SK-N-SH treated with all-trans-retinoic acid at 6 μM for 48 hours (cell line): ENCODE data around the gene ADGRF4.

Experiments
- ARNTL ChIP-seq: fragments of 450-650 bp; formaldehyde crosslinking; IDR thresholded peaks from 2 replicates; pipeline ENCODE4 v1.5.0; 2020; ENCODE audit warnings: low read depth, mild to moderate bottlenecking, moderate library complexity, borderline replicate concordance
- CREB5 ChIP-seq: fragments of 250-450 bp; sonication (Bioruptor Pico); IDR thresholded peaks from 2 replicates; pipeline ENCODE4 v1.5.1; 2020; ENCODE audit warnings: low read depth, mild to moderate bottlenecking, moderate library complexity
- CSDC2 ChIP-seq: fragments of 250-450 bp; sonication (Bioruptor Pico); IDR thresholded peaks from 2 replicates; pipeline ENCODE4 v1.5.0; 2020; ENCODE audit warnings: mild to moderate bottlenecking, moderate library complexity
- GLIS3 ChIP-seq: fragments of 250-450 bp; sonication (Bioruptor Pico); IDR thresholded peaks from 2 replicates; pipeline ENCODE4 v1.5.0; 2020; ENCODE audit warnings: mild to moderate bottlenecking, moderate library complexity
- ISL1 ChIP-seq: fragments of 250-450 bp; sonication (Bioruptor Pico); IDR thresholded peaks from 2 replicates; pipeline ENCODE4 v2.1.2; 2022; ENCODE audit warnings: mild to moderate bottlenecking, moderate library complexity
- ZFP3 ChIP-seq: fragments of 250-450 bp; sonication (Bioruptor Pico); IDR thresholded peaks from 2 replicates; pipeline ENCODE4 v1.5.0; 2020; ENCODE audit warnings: mild to moderate bottlenecking, moderate library complexity
- ZNF565 ChIP-seq: fragments of 450-650 bp; formaldehyde crosslinking; conservative IDR thresholded peaks from 2 replicates; pipeline ENCODE4 v1.5.0; 2020; ENCODE audit warnings: low read depth, mild to moderate bottlenecking, moderate library complexity
- ZNF70 ChIP-seq: fragments of 450-650 bp; formaldehyde crosslinking; IDR thresholded peaks from 2 replicates; pipeline ENCODE4 v1.5.0; 2020; ENCODE audit warnings: mild to moderate bottlenecking, moderate library complexity
- TF ChIP-seq, protein P1 (sequence below): fragments of 250-450 bp; sonication (Bioruptor Pico); IDR thresholded peaks from 2 replicates; pipeline ENCODE4 v1.8.0; 2020; ENCODE audit warnings: mild to moderate bottlenecking, moderate library complexity, borderline replicate concordance
- TF ChIP-seq, protein P2 (sequence below): fragments of 250-450 bp; sonication (Bioruptor Pico); IDR thresholded peaks from 2 replicates; pipeline ENCODE4 v1.8.0; 2021; ENCODE audit warnings: low read depth, mild to moderate bottlenecking, moderate library complexity, borderline replicate concordance

DNA sequence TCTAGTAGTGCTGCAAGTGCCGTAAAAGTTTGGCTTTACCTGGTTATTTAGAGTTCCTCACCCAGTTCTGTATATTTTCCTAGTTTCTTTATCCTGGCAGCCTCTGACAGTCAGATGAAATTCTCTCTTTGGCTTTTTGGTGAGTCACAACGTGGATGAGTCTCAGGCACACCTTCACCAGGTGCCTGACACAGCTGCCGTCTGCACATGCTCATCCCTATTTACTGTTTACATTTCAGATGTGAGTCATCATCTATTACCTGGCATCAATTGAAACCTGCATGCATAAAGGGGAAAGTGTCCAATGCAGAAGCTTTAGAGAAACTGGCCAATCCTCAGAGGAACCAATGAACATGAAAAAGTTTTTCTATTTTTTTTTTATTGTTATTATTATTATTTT is 33.3 kb upstream of the ADGRF4 start:
- TF ChIP-seq ARNTL (CRISPR knock-in tag) = no peak
- TF ChIP-seq ZFP3 (CRISPR knock-in tag) = no peak
- TF ChIP-seq ZNF70 (CRISPR knock-in tag) = no peak
- no peak for TF ChIP-seq ISL1 (CRISPR knock-in tag)
- no peak for TF ChIP-seq CSDC2
- TF ChIP-seq, protein P1, sequence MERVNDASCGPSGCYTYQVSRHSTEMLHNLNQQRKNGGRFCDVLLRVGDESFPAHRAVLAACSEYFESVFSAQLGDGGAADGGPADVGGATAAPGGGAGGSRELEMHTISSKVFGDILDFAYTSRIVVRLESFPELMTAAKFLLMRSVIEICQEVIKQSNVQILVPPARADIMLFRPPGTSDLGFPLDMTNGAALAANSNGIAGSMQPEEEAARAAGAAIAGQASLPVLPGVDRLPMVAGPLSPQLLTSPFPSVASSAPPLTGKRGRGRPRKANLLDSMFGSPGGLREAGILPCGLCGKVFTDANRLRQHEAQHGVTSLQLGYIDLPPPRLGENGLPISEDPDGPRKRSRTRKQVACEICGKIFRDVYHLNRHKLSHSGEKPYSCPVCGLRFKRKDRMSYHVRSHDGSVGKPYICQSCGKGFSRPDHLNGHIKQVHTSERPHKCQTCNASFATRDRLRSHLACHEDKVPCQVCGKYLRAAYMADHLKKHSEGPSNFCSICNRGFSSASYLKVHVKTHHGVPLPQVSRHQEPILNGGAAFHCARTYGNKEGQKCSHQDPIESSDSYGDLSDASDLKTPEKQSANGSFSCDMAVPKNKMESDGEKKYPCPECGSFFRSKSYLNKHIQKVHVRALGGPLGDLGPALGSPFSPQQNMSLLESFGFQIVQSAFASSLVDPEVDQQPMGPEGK (CRISPR knock-in tag) = no peak
- TF ChIP-seq CREB5 (CRISPR knock-in tag) = no peak
- TF ChIP-seq ZNF565 (CRISPR knock-in tag) = no peak
- TF ChIP-seq, protein P2, sequence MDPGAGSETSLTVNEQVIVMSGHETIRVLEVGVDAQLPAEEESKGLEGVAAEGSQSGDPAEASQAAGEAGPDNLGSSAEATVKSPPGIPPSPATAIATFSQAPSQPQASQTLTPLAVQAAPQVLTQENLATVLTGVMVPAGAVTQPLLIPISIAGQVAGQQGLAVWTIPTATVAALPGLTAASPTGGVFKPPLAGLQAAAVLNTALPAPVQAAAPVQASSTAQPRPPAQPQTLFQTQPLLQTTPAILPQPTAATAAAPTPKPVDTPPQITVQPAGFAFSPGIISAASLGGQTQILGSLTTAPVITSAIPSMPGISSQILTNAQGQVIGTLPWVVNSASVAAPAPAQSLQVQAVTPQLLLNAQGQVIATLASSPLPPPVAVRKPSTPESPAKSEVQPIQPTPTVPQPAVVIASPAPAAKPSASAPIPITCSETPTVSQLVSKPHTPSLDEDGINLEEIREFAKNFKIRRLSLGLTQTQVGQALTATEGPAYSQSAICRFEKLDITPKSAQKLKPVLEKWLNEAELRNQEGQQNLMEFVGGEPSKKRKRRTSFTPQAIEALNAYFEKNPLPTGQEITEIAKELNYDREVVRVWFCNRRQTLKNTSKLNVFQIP = no peak
- TF ChIP-seq GLIS3 (CRISPR knock-in tag) = no peak
